ENCODE data around the gene SIK2. TPM values are rescaled to one million over a fixed set of nuclear protein-coding genes. Genes with fewer than 3 reads are reported as not detected.

SIK2 gene
- total RNA-seq, 1 donor from 2014 or later, result 26.3 TPM

DNA sequence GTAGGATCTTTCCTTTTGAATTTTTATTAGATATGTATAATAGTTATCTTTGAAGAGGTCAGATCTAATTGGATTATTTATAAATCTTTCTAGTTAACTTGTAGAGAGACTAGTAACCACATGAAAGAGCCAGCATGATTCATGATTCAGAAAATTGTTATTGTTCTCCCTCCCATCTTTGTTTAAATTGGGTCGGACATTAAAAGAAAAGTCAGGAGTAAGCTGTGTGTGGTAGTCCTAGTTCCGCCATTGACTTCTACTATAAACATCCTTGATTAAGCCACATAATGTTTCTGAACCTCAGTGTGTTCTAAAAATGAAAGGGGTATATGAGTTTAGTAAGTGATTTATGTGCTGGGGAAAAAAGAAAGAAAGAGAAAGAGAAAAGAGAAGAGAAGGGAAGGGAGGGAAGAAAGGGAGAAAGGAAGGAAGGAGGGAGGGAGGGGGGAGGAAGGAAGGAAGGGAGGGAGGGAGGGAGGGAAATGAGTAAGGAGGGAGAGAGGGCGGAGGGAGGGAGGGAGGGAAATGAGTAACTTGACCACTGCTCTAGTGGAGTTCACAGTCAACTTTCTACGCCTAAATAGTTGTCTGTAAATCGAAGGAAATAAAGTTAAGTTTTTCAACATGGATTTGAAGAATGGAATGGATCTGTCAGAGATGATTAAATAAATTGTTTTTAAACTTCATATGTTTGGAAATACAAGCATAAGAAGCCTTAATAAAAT is 32.9 kb downstream of the SIK2 start:
- Histone ChIP-seq H3K4me1 (peaks cover 39% of the 10 kb centered on the region), H3K36me3 (peaks cover 3% of the 10 kb centered on the region), H3K4me3 (no peak overlapping the region), H3K27ac (peak overlapping the region; percentile 26), H3K27me3 (ENCODE audit: low read depth) (no peaks in the 10 kb centered on the region), H3K9me3 (no peaks in the 10 kb centered on the region)
- ATAC-seq (no peak), DNase-seq (no peak)
- TF ChIP-seq, protein P1, sequence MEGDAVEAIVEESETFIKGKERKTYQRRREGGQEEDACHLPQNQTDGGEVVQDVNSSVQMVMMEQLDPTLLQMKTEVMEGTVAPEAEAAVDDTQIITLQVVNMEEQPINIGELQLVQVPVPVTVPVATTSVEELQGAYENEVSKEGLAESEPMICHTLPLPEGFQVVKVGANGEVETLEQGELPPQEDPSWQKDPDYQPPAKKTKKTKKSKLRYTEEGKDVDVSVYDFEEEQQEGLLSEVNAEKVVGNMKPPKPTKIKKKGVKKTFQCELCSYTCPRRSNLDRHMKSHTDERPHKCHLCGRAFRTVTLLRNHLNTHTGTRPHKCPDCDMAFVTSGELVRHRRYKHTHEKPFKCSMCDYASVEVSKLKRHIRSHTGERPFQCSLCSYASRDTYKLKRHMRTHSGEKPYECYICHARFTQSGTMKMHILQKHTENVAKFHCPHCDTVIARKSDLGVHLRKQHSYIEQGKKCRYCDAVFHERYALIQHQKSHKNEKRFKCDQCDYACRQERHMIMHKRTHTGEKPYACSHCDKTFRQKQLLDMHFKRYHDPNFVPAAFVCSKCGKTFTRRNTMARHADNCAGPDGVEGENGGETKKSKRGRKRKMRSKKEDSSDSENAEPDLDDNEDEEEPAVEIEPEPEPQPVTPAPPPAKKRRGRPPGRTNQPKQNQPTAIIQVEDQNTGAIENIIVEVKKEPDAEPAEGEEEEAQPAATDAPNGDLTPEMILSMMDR (IDR thresholded peaks at IDR 0.05), result no peak
- intact Hi-C loops (cut with DNase I), result no loop called here

DNA sequence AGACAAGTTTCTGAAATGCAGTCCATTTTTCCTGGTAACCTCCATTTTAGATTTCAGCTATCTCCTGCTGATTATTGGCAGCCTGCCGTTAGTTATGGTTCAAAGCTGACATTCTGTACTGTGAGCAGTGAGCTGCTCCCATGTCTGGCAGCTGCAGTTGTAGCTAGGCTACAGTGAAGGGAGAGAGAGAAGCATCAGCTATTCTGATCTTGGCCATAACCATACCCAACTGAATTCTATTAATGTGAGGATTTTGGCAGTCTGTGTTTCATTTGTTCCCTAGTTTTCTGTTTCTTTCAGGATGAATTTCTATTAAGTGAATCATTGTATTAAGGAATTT is 33.4 kb downstream of the SIK2 start:
- Histone ChIP-seq H3K27me3 (ENCODE audit: low read depth) (no peaks in the 10 kb centered on the region), H3K27ac (peak overlapping the region; percentile 26), H3K4me1 (peaks cover 39% of the 10 kb centered on the region), H3K36me3 (peaks cover 3% of the 10 kb centered on the region), H3K4me3 (no peak overlapping the region), H3K9me3 (no peaks in the 10 kb centered on the region)
- DNase-seq (no peak), ATAC-seq (no peak)
- TF ChIP-seq, protein P1 (IDR thresholded peaks at IDR 0.05), result no peak
- intact Hi-C loops (cut with DNase I), result no loop called here

DNA sequence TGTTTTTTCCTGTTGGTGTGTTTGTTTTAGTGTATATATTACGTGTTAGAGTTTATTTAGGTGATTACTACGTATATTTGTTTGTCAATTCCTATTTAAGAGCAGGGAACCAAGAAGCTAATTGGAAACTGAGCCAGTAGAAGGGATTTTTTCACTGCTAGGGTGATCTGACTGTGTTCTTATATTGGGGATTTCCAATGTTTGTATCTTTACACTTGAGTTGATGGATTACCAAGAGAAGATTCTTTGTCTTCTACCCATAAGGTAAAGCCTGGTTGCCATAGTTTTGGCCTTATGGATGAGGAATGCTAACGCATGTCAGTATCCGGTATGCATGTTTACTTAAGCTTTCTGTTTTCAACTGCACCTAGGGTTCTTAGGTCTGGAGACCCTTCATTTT is 35.6 kb downstream of the SIK2 start:
- no peak for ATAC-seq
- H3K4me3 ChIP-seq, result no peak overlapping the region
- TF ChIP-seq, protein P1 (IDR thresholded peaks at IDR 0.05), result no peak
- H3K27me3 ChIP-seq (ENCODE audit: low read depth), result no peaks in the 10 kb centered on the region
- peaks cover 9% of the 10 kb centered on the region for H3K36me3 ChIP-seq
- H3K27ac ChIP-seq, result no peak overlapping the region
- no peaks in the 10 kb centered on the region for H3K9me3 ChIP-seq
- H3K4me1 ChIP-seq, result peaks cover 27% of the 10 kb centered on the region
- no peak for DNase-seq
- intact Hi-C loops (cut with DNase I), result no loop called here

DNA sequence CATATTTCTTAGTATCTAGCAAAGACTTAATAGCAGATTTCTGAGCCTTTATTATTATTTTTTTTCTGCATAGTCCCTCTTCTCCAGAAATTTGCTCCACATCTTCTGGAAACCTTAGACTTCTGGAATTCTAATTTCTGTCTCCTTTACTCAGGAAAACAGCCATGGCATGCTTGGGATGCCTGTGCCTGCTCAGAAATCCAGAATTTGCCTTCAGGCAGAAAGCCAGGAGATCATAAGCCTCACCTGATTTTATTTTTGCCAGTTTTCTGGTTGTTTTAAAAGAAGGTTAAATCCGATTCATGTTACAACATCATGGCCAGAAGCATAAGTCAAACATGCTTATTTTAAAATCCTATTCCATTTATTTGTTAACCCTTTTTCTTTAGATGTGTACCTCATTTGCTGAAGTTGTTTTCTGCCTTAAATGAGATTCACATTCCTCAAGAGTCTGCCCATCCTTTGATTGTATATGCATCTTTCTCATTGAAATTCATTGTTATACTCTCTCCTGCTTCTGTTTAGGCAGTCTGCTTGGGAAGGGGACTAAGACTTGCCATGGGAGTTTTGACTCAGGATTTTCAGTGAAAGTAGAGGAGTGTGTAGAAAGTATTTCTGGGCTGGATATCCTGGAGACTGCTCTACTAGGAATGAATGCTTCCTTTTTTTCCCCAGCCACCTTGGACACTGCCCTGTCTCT is 37.1 kb downstream of the SIK2 start:
- intact Hi-C loops (cut with DNase I), result no loop called here
- H3K27ac ChIP-seq, result no peak overlapping the region
- no peak for ATAC-seq

DNA sequence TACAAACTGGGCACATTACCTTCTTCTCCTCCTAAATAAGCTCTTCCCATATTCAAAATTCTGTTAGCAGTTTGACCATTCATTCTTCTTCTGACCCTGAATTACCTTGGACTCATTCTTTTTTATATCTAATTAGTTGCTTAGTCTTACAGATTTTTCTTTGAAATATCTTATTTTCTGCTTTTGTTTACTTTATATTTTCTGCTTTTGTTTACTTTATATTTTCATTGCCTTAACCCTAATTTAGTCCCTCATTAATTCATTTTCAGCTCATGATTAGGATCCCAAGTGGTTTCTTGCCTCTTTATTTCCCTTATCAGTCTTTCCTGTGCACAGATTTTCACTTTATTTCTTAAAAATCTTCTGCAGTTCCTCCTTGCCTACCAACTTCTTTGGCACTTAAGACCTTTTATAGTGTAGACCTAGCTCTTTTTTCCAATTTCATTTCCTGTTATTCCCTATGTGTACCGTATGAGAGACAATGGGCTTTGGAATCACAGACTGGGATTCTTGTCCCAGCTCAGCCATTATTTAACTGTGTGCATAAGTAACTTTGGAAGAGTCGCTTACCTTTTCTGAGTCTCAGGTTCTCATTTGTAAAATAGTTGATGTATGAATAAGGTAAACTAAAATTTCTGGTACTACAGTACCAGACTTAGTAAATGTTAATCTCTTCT is 39.2 kb downstream of the SIK2 start:
- intact Hi-C loops (cut with DNase I), result loop anchor here (5.0 kb wide), 1 partner anchor 61 kb away; no protein-coding TSS in a partner anchor
- DNase-seq (no peak), ATAC-seq (no peak)
- no peaks in the 10 kb centered on the region for H3K27me3 ChIP-seq (ENCODE audit: low read depth)
- no peaks in the 10 kb centered on the region for H3K9me3 ChIP-seq
- H3K4me3 ChIP-seq, result no peak overlapping the region
- peaks cover 7% of the 10 kb centered on the region for H3K4me1 ChIP-seq
- H3K36me3 ChIP-seq, result peaks cover 9% of the 10 kb centered on the region
- H3K27ac ChIP-seq, result no peak overlapping the region
- TF ChIP-seq, protein P1 (IDR thresholded peaks at IDR 0.05), result no peak

More for the DNA sequence above, 37.1 kb downstream of the SIK2 start:
- Histone ChIP-seq H3K4me1 (peaks cover 12% of the 10 kb centered on the region), H3K4me3 (no peak overlapping the region), H3K36me3 (peaks cover 9% of the 10 kb centered on the region), H3K9me3 (no peaks in the 10 kb centered on the region), H3K27me3 (ENCODE audit: low read depth) (no peaks in the 10 kb centered on the region)
- DNase-seq, result no peak
- TF ChIP-seq, protein P1 (IDR thresholded peaks at IDR 0.05), result no peak

Data from lower lobe of right lung (tissue), 2 donors.